Calu3 (cell line): ENCODE results near the gene TNRC6C. TPM values are rescaled to one million over a fixed set of nuclear protein-coding genes. Genes with fewer than 3 reads are reported as not detected.

Experiments used
- BruUV-seq: library from RNA; stranded (reverse); fragments of 400-500 nt; replicated peaks from 2 replicates; lab custom pipeline; 2021; lab: Mats Ljungman, UMichigan
- CTCF ChIA-PET: fragments of 300-600 bp; sonication (Branson Sonifier 250); formaldehyde crosslinking; loops from one replicate; lab custom pipeline; 2022; ENCODE audit warnings: antibody characterized with exemption; lab: Charles Lee
- DNase-seq: peaks from one replicate; pipeline ENCODE4 v3.0.0; 2022
- H3K27ac Mint-ChIP-seq: one replicate; pipeline ENCODE4 v1.8.0; 2022; ENCODE audit warnings: mixed read lengths; ENCODE audit not compliant: unreplicated experiment
- H3K27me3 Mint-ChIP-seq: one replicate; pipeline ENCODE4 v1.8.0; 2022; ENCODE audit warnings: mixed read lengths; ENCODE audit not compliant: unreplicated experiment
- H3K36me3 Mint-ChIP-seq: one replicate; pipeline ENCODE4 v1.8.0; 2022; ENCODE audit warnings: mild to moderate bottlenecking, moderate library complexity, mixed read lengths; ENCODE audit not compliant: insufficient read depth, unreplicated experiment
- H3K4me1 Mint-ChIP-seq: one replicate; pipeline ENCODE4 v1.8.0; 2022; ENCODE audit warnings: mild to moderate bottlenecking, low read depth, mixed read lengths; ENCODE audit not compliant: unreplicated experiment
- H3K4me3 Mint-ChIP-seq: one replicate; pipeline ENCODE4 v1.8.0; 2022; ENCODE audit warnings: mild to moderate bottlenecking, low read depth, moderate library complexity, mixed read lengths; ENCODE audit not compliant: unreplicated experiment
- H3K9me3 Mint-ChIP-seq: one replicate; pipeline ENCODE4 v1.8.0; 2022; ENCODE audit warnings: low read depth, mixed read lengths; ENCODE audit not compliant: unreplicated experiment
- intact Hi-C: fragments of 100-400 bp; cut with micrococcal nuclease; formaldehyde crosslinking; loops from one replicate; pipeline ENCODE4 v1.10.0; 2022; ENCODE audit not compliant: unreplicated experiment
- total RNA-seq: library from RNA; stranded (reverse); gene quantifications from 2 replicates; pipeline ENCODE4 v1.2.3, GENCODE V29; 2022
- TF ChIP-seq, protein P1 (sequence below): fragments of 200-600 bp; IDR thresholded peaks from one replicate; pipeline ENCODE4 v1.8.0; 2022; ENCODE audit warnings: antibody characterized with exemption; ENCODE audit not compliant: unreplicated experiment

TNRC6C gene
- total RNA-seq, 1 experiment from 2014 or later = 18.2 TPM

DNA sequence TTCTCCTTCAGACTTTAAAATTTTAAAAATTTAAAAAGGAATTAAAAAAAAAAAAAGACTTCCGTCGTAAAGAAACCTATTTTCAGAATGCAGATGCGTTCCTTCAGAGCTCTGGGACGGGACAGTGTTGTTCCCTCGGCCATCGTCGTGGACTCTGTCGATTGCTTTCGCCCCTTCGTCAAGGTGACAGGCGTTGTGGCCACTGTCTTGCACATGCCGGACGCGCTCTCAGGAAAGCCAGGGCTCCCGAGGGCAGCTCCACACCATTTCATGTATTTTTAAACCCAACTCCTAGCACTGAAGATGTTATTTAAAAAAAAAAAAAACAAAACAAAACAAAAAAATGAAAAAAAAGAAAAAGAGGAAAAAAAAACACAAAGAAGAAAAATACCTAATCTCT, 147.7 kb downstream of the TNRC6C start:
- TF ChIP-seq, protein P1, sequence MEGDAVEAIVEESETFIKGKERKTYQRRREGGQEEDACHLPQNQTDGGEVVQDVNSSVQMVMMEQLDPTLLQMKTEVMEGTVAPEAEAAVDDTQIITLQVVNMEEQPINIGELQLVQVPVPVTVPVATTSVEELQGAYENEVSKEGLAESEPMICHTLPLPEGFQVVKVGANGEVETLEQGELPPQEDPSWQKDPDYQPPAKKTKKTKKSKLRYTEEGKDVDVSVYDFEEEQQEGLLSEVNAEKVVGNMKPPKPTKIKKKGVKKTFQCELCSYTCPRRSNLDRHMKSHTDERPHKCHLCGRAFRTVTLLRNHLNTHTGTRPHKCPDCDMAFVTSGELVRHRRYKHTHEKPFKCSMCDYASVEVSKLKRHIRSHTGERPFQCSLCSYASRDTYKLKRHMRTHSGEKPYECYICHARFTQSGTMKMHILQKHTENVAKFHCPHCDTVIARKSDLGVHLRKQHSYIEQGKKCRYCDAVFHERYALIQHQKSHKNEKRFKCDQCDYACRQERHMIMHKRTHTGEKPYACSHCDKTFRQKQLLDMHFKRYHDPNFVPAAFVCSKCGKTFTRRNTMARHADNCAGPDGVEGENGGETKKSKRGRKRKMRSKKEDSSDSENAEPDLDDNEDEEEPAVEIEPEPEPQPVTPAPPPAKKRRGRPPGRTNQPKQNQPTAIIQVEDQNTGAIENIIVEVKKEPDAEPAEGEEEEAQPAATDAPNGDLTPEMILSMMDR = no peak
- CTCF ChIA-PET = interaction anchor here (0.7 kb wide), 1 partner anchor 69 kb away, joined by 3 read pairs; no protein-coding TSS in a partner anchor

DNA sequence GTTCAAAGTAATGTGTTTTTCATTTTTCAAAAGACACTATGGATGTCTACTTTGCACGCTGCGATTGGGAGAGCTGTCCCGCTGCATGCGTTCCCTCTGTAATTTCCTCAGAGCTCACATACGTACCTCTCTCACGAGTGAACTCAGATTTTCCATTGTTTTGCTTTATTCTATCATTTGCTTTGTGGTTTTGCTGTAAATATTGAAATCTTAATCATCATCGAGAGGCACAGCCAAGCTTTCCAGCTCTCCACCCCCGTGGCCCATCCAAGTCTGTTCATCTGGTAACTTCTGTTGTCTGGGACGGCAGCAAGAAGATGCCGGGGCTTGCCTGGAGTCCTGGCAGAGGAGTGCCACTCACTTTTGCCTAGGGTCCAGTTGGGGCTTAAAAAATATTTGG, 149.0 kb downstream of the TNRC6C start:
- Mint-ChIP-seq H3K27me3 (no peaks in the 10 kb centered on the region), H3K27ac (no peak overlapping the region), H3K36me3 (peaks cover 23% of the 10 kb centered on the region), H3K4me1 (peaks cover 4% of the 10 kb centered on the region), H3K4me3 (no peak overlapping the region), H3K9me3 (no peaks in the 10 kb centered on the region)
- intact Hi-C loops = no loop called here
- CTCF ChIA-PET = no interaction called here
- TF ChIP-seq, protein P1 = no peak
- DNase-seq = no peak
- BruUV-seq = no TSS peak

More for the DNA sequence above, 147.7 kb downstream of the TNRC6C start:
- H3K36me3 Mint-ChIP-seq = peaks cover 26% of the 10 kb centered on the region
- H3K4me1 Mint-ChIP-seq = no peaks in the 10 kb centered on the region
- DNase-seq = no peak
- BruUV-seq = no TSS peak
- H3K27ac Mint-ChIP-seq = no peak overlapping the region
- no peaks in the 10 kb centered on the region for H3K27me3 Mint-ChIP-seq
- intact Hi-C loops = no loop called here
- H3K4me3 Mint-ChIP-seq = no peak overlapping the region
- no peaks in the 10 kb centered on the region for H3K9me3 Mint-ChIP-seq

DNA sequence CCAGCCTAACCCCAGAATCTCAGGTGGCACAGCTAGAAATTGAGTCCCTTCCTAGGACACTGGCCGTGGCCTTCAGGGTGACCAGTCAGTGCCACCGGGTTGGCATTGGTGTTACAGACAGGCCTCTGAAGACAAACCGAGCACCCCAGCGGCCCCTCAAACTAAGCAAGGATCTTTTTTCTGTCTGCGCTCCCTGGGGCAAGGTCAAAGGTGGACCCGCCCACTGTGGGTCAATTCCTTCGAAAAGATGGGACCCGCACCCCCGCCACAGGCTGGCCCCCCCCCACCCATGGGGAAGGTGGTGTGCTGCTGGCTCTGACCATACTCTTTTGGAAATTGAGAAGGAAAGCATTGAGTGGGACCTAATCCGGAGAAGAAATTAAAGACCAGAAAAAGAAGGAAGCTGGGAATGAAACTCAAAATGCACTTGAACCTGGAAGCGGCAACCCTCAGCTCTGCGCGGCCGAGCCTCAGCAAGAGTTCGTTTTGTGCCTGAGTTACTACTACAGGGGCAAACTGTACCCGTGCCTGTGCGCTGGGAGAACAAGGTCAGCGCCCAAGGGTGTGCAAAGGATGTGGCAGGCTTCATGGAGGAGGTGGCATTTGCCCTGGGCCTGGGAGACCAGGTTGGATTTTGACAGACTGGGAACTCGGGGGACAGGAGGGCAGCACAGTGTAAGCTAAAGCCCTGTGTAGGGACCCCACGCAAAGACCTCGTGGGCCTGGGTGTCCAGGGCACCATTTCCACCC, 149.6 kb downstream of the TNRC6C start:
- TF ChIP-seq, protein P1 = no peak
- H3K4me1 Mint-ChIP-seq = peaks cover 8% of the 10 kb centered on the region
- CTCF ChIA-PET = interaction anchor here (0.5 kb wide), 1 partner anchor 79 kb away, joined by 3 read pairs; no protein-coding TSS in a partner anchor
- no peaks in the 10 kb centered on the region for H3K9me3 Mint-ChIP-seq
- H3K36me3 Mint-ChIP-seq = peaks cover 26% of the 10 kb centered on the region
- BruUV-seq = no TSS peak
- intact Hi-C loops = no loop called here
- no peak overlapping the region for H3K27ac Mint-ChIP-seq
- no peaks in the 10 kb centered on the region for H3K27me3 Mint-ChIP-seq
- DNase-seq = no peak
- H3K4me3 Mint-ChIP-seq = no peak overlapping the region

DNA sequence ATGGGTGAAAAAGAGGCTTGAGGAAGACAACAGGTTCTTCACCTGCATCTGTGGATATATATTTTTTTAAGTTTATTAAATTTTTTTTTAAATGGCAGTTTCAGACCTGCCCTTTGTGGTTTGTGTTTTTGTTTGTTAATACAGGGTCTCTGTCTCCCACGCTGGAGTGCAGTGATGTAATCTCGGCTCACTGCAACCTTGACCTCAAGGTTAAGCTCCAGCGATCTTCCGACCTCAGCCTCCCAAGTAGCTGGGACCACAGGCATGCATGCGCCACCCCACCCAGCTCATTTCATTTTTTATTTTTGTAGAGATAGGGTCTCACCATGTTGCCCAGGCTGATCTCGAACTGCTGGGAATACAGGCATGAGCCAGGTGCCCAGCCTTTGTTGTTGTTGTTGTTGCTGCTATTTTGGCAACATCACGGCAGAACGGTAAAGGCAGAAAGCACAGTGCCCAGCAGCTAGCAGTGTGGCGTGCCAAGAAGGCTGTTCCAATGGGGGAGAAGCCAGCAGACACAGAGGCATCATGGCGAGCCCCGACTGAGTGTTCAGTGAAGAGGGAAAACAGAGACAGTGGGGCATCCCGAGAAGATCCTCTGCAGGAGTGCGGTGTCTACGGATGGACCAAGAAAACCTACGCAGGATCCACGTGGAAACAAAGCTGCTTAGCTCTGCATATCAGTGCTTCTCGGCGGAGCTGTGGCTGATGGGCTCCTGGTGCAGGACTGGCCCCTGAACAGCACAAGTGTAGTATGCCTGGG, 150.4 kb downstream of the TNRC6C start:
- H3K4me3 Mint-ChIP-seq = no peak overlapping the region
- peaks cover 26% of the 10 kb centered on the region for H3K36me3 Mint-ChIP-seq
- H3K9me3 Mint-ChIP-seq = no peaks in the 10 kb centered on the region
- no peaks in the 10 kb centered on the region for H3K27me3 Mint-ChIP-seq
- CTCF ChIA-PET = no interaction called here
- TF ChIP-seq, protein P1 = no peak
- BruUV-seq = no TSS peak
- peaks cover 8% of the 10 kb centered on the region for H3K4me1 Mint-ChIP-seq
- H3K27ac Mint-ChIP-seq = no peak overlapping the region
- DNase-seq = no peak
- intact Hi-C loops = no loop called here
